Stimulated activated CD4-positive, alpha-beta T cell treated with anti-CD3 and anti-CD28 coated beads, Interleukin-15, amount 100 ng/mL, for 1 hour (primary cell): ENCODE measurements around the gene BNC2.

Experiments used
- DNase-seq, 2 donors: peaks; one replicate each; pipeline ENCODE4 v3.0.0-alpha.2; 2020; ENCODE audit warnings: low read depth in 1 of 2, low spot score in 1 of 2

BNC2 gene

DNA sequence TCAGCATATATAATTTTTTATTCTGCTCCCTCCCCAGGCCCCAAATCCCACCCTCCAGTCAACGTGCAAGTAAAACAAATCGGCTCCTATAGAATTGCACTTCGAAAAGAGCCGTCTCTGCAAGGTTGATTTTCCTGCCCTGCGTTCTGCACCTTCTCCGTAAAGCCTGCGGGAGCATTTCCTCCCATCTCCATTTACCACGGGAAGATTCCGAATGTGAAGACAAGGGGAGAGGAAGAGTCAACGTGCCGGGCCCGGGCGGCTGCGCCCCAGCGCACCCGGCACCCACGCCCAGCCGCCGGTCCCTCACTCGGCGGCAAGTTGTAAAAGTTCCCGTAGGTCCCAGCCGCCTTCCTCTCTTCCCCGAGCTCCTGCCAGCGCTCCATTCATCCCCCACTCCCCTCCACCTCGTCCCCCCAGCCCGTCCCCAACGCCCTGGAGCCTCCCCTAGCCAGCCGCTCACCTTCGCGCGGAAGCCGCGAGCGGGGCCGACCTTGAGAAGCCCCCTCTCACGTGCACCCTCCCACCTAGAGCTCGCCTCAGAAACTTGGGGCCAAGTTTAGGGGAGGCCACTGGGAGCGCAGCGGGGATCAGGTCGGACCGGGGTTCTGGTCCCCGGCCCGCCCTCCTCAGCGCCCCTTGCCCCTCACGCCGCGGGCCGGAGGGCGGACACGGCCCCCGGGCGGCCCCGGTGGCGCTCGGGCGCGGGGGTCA is 431 bp downstream of the BNC2 start:
- no peak for DNase-seq

DNA sequence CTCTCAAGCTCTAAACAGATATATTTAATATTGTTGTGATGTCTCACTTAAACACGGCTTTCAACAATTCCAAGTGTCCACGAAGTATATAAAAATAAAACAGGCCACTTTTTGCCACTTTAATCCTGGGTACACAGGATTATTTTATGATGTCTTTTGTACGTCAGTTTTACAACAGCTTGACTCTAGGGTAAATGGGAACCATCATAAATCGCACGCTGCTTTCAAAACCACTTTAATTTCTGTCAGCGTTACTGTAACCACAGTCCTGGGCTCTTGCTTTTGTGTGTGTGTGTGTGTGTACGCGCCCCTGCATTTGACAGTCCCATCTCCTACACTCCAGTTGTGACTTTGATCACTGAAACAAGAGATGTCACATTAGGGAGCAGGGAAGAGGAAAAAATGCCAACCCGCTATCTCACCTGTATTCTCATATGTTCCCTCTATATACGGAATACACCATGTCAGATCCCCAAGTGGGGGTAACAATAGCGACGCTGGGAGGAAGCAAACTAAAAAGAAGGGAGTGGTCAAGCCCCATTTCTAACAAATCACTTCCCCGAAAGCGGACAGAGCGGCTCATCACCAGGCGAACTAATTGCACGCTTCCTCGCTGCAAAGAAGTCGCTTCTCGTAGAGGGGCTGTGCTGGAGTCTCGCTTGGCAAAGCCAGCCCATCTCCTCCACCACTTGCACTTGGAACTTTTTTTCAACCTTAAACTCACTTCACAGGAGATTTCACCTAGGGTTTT is 1.2 kb downstream of the BNC2 start:
- DNase-seq = no peak

DNA sequence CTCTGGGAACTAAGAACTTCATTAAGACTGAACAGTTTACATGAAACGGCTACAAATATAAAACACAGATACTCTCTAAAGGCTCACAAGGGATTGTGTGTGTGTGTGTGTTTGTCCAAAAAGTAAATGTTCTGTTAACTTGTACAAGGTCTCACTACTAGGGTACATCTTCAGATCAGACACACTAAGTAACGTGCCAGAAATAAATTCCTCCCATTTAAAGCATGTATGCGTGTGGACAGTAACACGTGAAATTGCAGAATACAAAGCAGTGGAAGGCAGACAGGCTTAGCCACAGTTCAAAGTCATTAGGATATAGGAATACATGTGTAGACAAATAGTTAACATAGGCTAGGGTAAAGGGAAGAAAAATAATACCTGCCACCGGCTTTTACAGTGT is 1.8 kb downstream of the BNC2 start:
- no peak for DNase-seq

DNA sequence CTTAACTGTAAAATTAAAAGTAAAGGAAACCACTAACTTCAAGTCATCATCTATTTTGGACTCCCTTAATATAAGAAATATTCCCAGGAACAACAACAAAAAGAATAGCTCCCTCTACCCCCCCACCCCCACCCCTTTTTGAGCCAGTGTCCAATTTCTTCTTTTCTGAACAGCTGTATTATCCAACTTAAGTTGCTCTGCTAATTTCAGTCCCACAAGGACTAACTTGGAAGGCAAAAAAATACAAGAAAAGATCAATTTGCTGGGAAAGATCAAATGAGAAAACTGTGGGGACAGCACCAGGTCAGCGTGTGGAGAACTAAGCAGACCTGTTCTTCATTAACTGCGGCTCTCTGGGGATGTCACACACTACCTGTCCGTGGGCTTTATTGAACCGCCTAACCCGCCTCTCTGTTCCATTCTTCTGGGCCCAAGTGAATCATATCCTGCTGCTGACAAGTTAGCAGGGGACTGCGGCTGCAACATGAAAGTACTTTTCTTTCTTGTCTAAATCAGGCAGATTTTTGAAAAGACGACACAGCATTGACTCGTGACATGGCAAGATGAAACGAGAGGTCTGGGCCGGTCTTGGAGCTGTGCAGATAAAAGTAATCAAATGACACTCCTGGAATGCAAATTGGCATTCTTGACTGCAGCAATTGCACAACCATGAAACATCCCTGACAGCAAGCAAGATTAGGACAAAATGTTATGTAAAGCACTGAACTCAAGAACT is 2.7 kb downstream of the BNC2 start:
- no peak for DNase-seq

DNA sequence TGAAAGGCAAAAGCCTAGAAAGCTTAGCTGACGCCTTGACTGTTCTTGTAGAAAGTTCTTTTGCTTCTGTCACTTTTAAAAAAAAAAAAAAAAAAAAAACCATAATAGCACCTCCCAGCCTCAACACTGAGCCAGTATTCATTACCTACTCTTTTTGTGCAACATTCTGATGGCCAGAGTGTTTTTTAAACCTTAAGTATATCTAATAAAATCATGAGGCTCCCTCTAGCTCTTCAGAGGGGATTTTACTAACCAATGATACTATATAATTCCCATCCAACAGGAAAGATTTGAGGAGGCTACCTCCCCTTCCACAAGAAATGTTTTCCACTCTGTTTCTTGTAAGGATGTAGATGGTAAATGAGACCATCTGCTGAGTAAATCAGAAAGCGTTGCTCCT is 3.9 kb downstream of the BNC2 start:
- no peak for DNase-seq

DNA sequence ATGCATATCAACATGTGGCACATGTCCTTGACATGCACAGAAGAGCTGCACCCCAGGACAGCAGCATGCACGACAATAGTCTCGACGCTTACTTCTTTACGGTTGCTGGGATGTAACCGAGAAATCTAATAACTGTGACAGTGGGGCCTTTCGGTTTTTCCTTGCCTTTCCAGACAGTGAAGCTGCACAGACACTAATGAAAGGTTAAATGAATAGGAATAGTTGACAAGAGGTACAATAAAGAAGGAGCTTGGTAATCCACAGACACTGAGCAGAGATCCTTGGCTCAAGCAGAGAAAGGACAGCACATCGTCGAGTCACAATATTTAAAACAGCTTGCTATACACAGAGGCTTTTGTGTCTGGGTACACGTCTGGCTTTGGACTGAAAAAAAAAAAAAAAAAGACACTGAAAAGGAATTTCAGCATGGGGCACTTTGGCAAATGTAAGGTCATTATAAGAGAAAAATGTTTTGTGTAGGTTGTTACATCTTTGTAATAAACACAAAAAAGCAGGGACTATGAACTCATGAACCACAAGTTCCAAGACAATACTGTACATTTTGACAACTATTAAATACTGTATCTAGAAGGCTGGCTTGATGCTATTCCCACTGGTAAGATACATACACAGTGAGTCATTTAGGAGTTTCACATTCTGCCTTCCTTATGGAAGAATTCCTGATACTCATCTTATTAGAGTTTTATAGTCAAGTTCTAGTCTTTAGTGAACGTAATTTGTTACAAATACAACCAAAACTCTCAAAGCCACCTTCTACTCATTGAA is 5.6 kb downstream of the BNC2 start:
- DNase-seq = no peak

DNA sequence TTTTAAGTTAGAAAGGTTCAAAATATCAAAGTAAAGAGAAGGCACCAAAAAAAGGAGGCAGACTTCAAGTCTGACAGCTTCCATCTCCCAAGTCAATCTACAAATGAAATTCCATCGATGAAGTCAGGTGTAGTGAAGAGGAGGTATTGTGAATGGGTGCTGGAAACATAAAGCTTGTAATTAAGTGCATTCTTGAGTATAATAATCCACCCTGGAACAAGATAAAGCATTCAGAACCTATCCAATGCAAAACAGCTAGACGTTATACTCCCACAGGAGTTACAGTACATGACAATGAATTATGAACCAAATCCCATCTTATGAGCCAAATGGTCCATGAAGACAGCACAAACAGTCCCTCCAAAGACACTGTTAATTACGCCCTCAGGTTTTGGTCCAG is 22.3 kb downstream of the BNC2 start:
- no peak for DNase-seq

DNA sequence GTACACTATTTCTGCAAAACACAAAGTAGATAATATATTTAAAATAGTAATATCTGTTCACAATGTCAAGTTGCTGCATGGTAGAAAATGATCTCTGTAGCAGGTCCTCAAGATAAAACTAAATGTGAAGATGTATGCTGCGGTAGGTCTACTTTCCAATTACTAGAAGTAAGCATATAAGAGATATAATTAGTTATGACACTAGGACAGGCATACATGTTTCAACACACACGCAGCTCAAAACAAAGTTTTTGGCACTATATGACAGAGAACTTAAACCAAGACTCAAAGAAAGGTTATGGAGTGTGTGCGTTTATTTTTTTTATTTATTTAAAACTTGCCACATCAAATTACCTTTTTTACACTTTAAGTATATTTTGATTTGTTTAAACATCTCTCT is 23.5 kb downstream of the BNC2 start:
- DNase-seq = no peak

DNA sequence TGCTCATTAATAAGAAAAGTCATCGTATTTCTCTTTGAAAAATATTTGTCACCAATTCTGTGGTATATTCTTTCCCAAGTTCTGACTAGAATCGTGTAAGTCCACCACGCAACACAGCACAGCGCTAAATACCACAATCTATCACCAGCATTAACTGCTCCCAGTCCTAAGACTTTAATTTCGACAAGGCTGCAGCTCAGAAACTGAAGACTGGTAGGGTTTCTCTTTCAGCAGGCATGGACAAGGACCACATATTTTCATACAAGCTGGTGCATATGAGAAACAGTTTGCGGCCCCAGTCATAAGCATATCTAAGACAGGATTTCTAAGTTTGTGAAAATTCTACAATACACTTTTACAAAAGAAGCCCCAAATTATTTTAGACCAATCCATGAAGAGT is 24.1 kb downstream of the BNC2 start:
- DNase-seq = no peak

DNA sequence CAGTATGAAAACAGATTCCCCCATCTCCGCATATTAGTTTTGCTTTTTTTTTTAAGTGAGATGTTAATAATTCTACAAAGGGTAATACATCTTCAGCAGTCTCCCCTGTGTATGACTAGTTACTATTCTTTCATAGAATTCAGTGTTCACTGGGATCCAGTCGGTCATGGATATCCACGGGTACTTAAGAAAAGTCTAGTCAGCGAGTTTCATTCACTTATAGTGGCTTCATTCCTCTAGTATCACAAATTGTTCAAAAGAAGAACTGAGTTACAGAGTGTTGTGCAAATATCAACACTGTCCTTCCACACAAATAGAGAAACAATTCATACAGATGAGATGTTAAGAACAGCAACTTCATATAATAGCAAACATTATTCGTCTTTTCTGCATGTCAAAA is 35.7 kb downstream of the BNC2 start:
- DNase-seq = no peak

DNA sequence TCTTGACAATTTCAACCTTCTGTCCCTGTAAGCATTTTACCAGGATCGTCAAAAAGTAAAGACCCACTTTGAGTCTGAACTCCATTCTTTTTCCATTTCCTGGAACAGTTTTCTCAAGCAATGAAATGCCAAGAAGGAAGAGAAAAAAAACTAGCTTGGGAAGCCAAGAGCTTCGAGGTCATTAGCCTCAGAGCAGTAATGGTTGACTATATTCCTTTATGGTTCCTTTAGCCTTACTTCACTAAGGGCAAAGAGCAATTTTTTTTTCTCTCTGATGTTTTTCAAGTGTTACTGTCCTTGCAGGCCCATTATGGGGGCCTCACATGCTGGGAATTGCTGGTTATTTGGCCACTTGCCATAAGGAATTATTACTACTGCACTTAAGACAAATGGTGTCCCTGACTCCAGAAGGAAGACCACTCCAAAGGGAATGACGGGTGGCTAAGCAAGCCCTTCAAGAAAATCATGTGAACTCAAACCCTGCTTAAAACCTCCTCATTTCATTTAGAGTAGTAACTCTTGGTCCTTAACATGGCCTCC is 37.1 kb downstream of the BNC2 start:
- DNase-seq = no peak

DNA sequence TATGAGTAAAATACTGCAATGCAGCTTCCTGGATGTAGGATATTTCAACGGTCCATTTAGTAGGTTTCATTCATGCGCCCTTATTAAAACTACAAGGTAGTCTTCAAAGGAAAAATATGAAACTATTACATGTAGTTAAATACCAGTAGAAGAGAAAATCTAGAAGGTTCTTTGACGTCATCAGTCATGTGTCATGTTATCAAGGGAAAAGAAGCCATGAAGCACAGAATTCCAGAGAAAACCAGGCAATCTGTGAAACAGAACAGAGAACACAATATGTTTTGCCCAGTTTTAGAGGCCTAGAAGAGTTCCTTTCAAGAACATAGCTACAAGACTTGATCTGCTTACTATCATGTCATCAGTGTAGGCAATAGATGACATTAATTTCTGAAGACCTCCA is 38.4 kb downstream of the BNC2 start:
- no peak for DNase-seq

DNA sequence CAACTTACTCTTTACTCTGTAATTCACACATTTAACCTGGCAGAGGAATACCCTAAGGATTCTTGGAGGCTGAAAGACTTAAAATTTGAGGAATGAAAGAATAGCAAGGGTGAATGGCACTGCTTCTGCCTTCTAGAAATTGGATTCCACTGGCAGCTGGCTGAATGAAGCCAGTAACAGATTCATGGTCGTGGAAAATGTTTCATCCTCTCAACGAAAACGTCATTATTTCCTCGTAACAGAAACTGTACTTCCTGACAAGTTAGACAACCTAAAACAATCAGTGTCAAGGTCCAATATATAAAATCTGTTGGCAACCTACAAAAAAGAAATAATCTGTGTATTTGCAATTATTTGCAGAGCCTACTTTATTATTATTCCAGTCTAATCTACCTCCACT is 39.7 kb downstream of the BNC2 start:
- DNase-seq = no peak

DNA sequence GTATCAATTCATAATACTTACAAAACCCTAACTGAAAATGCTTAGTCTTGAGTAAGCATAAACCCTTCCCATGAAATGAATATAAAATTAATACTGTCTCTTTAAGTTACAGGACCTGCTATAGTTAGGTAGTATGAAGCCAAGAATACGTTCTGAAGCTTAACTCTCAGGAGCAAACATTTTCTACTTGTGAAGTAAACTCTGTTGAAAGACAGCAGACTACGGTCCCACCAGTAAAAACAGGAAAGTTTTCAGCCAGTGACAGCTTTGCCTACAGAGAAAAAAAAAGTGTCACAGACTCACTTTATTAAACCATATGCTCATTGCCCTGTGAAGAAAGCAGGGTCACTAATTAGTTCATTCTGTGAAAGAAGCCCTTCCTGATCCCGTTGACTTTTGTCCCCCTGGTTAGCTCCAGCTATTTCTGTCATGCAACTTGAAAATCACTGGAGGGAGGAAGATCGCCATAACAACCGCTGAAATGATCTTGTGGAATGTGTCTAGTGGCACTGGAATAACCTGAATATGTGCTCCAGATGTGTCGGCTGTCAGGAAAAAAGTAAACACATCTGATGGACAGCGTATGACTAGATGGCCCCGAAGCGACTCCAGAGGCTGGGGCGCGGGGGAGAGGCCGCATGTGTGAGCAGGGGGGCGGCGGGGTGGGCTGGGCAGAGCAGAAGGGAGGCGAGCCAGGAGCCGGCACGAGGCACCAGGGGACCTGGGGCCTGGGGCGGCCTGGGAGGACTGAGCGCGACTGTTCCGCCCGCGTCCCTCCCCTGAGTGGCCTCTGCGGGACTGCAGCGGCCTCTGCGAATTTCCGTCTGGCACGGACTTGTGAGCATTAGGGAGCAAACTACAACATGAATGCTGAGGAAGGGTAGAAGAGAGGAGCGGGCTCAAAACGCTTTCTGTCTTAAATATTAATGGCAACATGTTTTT is 41.9 kb downstream of the BNC2 start:
- no peak for DNase-seq

DNA sequence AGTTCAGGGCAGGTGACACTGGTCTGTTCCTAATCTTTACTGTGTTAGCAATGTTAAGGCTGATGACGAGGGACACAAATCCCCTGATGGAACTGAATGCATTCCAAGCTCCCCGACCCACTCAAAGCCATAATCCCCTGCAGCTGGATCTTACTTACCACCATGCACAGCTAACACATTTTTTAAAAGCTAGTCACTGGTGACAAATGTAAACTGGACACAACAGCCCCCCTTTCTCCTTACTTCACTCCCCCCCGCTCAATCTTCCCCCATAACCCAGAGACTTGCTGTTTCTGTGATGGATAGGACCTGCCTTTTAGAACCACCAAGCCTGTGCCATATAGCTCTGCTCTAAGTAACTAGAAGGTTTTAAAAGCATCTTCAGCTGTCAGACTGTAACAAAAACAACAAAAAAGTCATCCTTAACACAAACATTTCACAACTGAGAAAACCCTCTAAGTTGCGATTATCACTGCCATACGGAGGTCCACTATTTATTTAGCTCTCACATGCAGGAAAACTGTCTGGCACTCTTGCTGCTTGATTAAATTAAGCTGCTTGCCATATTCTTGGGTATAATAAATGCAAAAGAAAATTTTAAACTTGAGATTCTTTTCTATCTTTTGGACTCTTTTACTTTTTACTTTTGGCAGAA is 44.4 kb downstream of the BNC2 start:
- DNase-seq = no peak

DNA sequence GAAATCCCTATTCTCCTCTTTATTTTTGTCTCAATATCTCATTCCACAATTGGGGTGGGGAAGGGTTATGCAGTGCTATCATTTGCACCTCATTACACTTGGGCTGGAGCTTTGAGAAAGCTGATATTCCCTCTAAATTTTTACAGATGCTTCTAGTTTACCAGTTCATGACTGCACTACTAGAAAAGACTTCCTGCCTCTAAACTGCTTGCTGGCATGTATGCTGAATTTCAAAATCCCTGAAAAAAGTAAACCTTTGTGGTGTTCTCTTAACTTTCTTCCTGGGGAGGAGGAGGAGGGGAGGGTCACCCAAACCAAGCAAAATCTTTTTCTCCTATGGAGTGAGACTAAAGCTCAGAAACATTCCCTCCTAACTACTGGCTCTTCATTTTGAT is 45.1 kb downstream of the BNC2 start:
- DNase-seq = no peak

DNA sequence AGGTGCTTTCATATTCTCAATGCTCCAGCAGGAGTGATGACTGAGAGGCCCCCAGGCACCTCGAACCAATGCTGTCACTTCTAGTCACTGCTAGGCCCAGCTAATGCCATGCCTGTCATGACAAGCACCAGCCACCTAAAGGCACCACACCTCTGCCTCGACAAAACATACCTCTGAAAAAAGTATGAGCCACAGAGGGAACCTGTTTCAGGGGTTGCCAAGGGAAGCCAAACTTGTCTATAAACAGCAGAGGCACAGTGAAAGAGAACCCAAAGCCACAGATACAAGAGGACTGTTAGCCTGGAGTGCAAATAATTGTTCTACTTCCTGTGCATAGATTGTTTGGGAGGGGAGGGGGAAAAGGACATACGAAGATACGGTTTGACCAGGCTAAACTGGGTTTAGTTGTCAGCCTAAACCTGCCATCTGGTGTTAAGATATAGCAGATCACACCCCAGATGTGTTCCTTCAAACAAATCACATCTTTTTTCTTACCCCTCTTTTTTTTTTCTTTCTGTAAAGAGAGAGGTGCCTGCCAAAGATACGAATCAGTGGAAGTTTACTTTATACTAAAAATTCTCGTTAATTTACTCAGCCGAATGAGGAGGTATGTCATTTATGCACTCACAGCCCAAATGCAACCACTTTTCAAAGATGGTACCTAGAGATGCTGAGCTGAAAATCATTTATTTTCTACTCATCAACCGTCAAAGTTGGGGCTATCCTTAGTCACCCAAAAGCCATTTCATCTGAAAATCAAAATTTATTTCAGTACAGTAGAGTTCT is 45.7 kb downstream of the BNC2 start:
- DNase-seq = no peak

DNA sequence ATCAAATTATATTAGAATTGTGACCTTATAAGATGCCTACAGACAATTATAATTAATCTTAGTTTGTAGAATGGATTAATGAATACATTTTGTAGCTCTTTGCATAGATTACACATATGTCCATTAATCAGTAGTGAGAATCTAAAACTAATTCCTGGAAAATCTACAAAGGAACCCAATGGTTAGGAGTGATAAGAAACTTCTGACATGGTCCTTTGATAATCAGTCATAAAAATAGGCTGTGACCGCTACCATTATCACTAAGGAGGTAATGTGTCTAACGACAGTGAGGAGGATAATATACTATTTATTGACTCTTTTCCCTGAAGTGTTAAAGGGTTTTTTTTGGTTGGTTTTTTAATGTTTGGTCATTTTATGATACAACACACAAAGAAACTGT is 46.6 kb downstream of the BNC2 start:
- no peak for DNase-seq

DNA sequence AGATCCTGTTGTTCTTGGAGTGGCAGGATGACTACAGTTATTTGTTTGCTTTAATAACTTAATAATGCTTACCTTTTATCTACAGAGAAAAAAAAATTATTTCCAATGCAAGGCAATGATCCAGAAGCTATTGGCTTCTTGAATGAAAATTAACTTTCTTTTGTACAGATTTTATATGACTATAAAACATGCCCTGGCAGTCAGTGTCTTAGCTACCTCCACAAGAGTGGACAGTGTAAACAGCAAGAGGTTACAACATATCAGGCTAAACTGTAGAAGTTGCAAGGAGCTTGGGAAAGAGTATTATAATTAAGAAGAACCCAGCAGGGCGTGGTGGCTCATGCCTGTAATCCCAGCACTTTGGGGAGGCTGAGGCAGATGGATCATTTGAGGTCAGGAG is 49.1 kb downstream of the BNC2 start:
- DNase-seq = no peak
